Calu3 (cell line): Measurements from ENCODE around the gene COPG1. TPM values are rescaled to one million over a fixed set of nuclear protein-coding genes. Genes with fewer than 3 reads are reported as not detected.

ENCODE experiments used
- BruUV-seq: library from RNA; stranded (reverse); fragments of 400-500 nt; replicated peaks from 2 replicates; lab custom pipeline; 2021; lab: Mats Ljungman, UMichigan
- CTCF ChIA-PET: fragments of 300-600 bp; sonication (Branson Sonifier 250); formaldehyde crosslinking; loops from one replicate; lab custom pipeline; 2022; ENCODE audit warnings: antibody characterized with exemption; lab: Charles Lee
- DNase-seq: peaks from one replicate; pipeline ENCODE4 v3.0.0; 2022
- H3K27ac Mint-ChIP-seq: one replicate; pipeline ENCODE4 v1.8.0; 2022; ENCODE audit warnings: mixed read lengths; ENCODE audit not compliant: unreplicated experiment
- H3K27me3 Mint-ChIP-seq: one replicate; pipeline ENCODE4 v1.8.0; 2022; ENCODE audit warnings: mixed read lengths; ENCODE audit not compliant: unreplicated experiment
- H3K36me3 Mint-ChIP-seq: one replicate; pipeline ENCODE4 v1.8.0; 2022; ENCODE audit warnings: mild to moderate bottlenecking, moderate library complexity, mixed read lengths; ENCODE audit not compliant: insufficient read depth, unreplicated experiment
- H3K4me1 Mint-ChIP-seq: one replicate; pipeline ENCODE4 v1.8.0; 2022; ENCODE audit warnings: mild to moderate bottlenecking, low read depth, mixed read lengths; ENCODE audit not compliant: unreplicated experiment
- H3K4me3 Mint-ChIP-seq: one replicate; pipeline ENCODE4 v1.8.0; 2022; ENCODE audit warnings: mild to moderate bottlenecking, low read depth, moderate library complexity, mixed read lengths; ENCODE audit not compliant: unreplicated experiment
- H3K9me3 Mint-ChIP-seq: one replicate; pipeline ENCODE4 v1.8.0; 2022; ENCODE audit warnings: low read depth, mixed read lengths; ENCODE audit not compliant: unreplicated experiment
- intact Hi-C: fragments of 100-400 bp; cut with micrococcal nuclease; formaldehyde crosslinking; loops from one replicate; pipeline ENCODE4 v1.10.0; 2022; ENCODE audit not compliant: unreplicated experiment
- total RNA-seq: library from RNA; stranded (reverse); gene quantifications from 2 replicates; pipeline ENCODE4 v1.2.3, GENCODE V29; 2022
- TF ChIP-seq, protein P1 (sequence below): fragments of 200-600 bp; IDR thresholded peaks from one replicate; pipeline ENCODE4 v1.8.0; 2022; ENCODE audit warnings: antibody characterized with exemption; ENCODE audit not compliant: unreplicated experiment

COPG1 gene
- total RNA-seq, 1 experiment from 2014 or later: 295 TPM

DNA sequence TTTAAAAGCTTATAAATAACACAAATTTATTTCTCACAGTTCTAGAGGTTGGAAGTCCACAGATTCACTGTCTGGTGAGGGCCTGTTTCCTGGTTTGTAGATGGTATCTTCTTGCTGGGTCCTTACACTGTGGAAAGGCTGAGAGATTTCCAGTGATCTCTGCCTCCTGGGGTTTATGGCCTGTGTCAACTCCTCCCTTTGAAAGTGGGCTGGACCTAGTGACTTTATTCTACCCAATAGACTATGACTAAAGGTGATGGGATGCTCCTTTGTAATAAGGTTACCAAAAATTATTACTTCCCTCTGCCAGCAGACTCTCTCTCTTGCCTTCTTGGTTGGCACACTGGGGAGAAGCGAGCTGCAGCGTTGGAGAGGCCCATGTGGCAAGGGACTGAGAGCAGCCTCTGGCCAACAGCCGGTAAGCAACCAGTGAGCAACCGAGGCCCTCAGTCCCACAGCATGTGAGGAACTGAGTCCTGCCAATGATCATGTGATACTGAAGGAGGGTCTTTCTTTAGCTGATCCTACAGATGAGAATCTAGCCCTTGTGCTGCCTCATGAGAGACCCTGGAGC, 14.0 kb upstream of the COPG1 start:
- Mint-ChIP-seq H3K36me3 (no peaks in the 10 kb centered on the region), H3K27me3 (no peaks in the 10 kb centered on the region), H3K27ac (no peak overlapping the region), H3K4me3 (no peak overlapping the region), H3K4me1 (peaks cover 10% of the 10 kb centered on the region), H3K9me3 (no peaks in the 10 kb centered on the region)
- intact Hi-C loops: no loop called here
- CTCF ChIA-PET: interaction anchor here (0.6 to 1.4 kb wide), 3 partner anchors 11 to 152 kb away, joined by 4 to 5 read pairs (median 4); partner anchors contain the start of gene COPG1
- BruUV-seq: no TSS peak
- no peak for DNase-seq
- TF ChIP-seq, protein P1, sequence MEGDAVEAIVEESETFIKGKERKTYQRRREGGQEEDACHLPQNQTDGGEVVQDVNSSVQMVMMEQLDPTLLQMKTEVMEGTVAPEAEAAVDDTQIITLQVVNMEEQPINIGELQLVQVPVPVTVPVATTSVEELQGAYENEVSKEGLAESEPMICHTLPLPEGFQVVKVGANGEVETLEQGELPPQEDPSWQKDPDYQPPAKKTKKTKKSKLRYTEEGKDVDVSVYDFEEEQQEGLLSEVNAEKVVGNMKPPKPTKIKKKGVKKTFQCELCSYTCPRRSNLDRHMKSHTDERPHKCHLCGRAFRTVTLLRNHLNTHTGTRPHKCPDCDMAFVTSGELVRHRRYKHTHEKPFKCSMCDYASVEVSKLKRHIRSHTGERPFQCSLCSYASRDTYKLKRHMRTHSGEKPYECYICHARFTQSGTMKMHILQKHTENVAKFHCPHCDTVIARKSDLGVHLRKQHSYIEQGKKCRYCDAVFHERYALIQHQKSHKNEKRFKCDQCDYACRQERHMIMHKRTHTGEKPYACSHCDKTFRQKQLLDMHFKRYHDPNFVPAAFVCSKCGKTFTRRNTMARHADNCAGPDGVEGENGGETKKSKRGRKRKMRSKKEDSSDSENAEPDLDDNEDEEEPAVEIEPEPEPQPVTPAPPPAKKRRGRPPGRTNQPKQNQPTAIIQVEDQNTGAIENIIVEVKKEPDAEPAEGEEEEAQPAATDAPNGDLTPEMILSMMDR: no peak

- Mint-ChIP-seq H3K36me3 (no peaks in the 10 kb centered on the region), H3K4me1 (peaks cover 7% of the 10 kb centered on the region), H3K27ac (no peak overlapping the region), H3K9me3 (no peaks in the 10 kb centered on the region), H3K4me3 (no peak overlapping the region), H3K27me3 (no peaks in the 10 kb centered on the region)
- CTCF ChIA-PET: interaction anchor here (1.0 kb wide), 1 partner anchor 15 kb away, joined by 5 read pairs; no protein-coding TSS in a partner anchor
- BruUV-seq: no TSS peak
- no peak for DNase-seq
- intact Hi-C loops: no loop called here
- TF ChIP-seq, protein P1: no peak
These were observed 10.3 kb upstream of the COPG1 start for GRCh38 chr3:129238945-129239705.

- H3K4me3 Mint-ChIP-seq: no peak overlapping the region
- H3K4me1 Mint-ChIP-seq: peaks cover 8% of the 10 kb centered on the region
- no peak overlapping the region for H3K27ac Mint-ChIP-seq
- no TSS peak for BruUV-seq
- CTCF ChIA-PET: interaction anchor here (0.8 to 1.1 kb wide), 2 partner anchors 9 to 270 kb away, joined by 4 read pairs; no protein-coding TSS in a partner anchor
- DNase-seq: no peak
- TF ChIP-seq, protein P1: no peak
- no peaks in the 10 kb centered on the region for H3K9me3 Mint-ChIP-seq
- H3K36me3 Mint-ChIP-seq: no peaks in the 10 kb centered on the region
- no peaks in the 10 kb centered on the region for H3K27me3 Mint-ChIP-seq
- intact Hi-C loops: no loop called here
These were observed 9.4 kb upstream of the COPG1 start for GRCh38 chr3:129239991-129240390.

- CTCF ChIA-PET: interaction anchor here (0.8 to 1.1 kb wide), 2 partner anchors 10 to 270 kb away, joined by 4 read pairs; no protein-coding TSS in a partner anchor
- H3K36me3 Mint-ChIP-seq: peaks cover 1% of the 10 kb centered on the region
- intact Hi-C loops: no loop called here
These were observed 9.0 kb upstream of the COPG1 start for GRCh38 chr3:129240436-129240835.

More at GRCh38 chr3:129240436-129240835, 9.0 kb upstream of the COPG1 start:
- peaks cover 12% of the 10 kb centered on the region for H3K4me1 Mint-ChIP-seq
- no TSS peak for BruUV-seq
- DNase-seq: no peak
- H3K9me3 Mint-ChIP-seq: no peaks in the 10 kb centered on the region
- TF ChIP-seq, protein P1: no peak
- H3K27ac Mint-ChIP-seq: no peak overlapping the region
- no peaks in the 10 kb centered on the region for H3K27me3 Mint-ChIP-seq
- no peak overlapping the region for H3K4me3 Mint-ChIP-seq
